Endodermal cell (in vitro differentiated cells): ENCODE results near the gene DEGS2. TPM values are rescaled to one million over a fixed set of nuclear protein-coding genes. Genes with fewer than 3 reads are reported as not detected.

ENCODE experiments used
- DNase-seq: peaks from one replicate; pipeline ENCODE4 v3.0.0-alpha.2; 2017
- H3K27ac ChIP-seq: 2 replicates; pipeline ENCODE4 v1.5.1; 2013; ENCODE audit warnings: mild to moderate bottlenecking, low read depth, low read length, moderate library complexity
- H3K27me3 ChIP-seq: 2 replicates; pipeline ENCODE4 v1.6.1; 2013; ENCODE audit warnings: mild to moderate bottlenecking, low read length, moderate library complexity; ENCODE audit not compliant: insufficient read depth, control insufficient read depth, poor library complexity, severe bottlenecking
- H3K36me3 ChIP-seq: 2 replicates; pipeline ENCODE4 v1.7.0; 2013; ENCODE audit warnings: mild to moderate bottlenecking, low read length, moderate library complexity; ENCODE audit not compliant: control insufficient read depth, insufficient read depth
- H3K4me1 ChIP-seq: one replicate; pipeline ENCODE4 v1.7.0; 2013; ENCODE audit warnings: low read length; ENCODE audit not compliant: control insufficient read depth, insufficient read depth
- H3K4me3 ChIP-seq: 2 replicates; pipeline ENCODE4 v1.5.1; 2013; ENCODE audit warnings: mild to moderate bottlenecking, low read length, moderate library complexity
- H3K9ac ChIP-seq: 2 replicates; pipeline ENCODE4 v1.6.1; 2013; ENCODE audit warnings: mild to moderate bottlenecking, low read length, moderate library complexity; ENCODE audit not compliant: poor library complexity, severe bottlenecking; ENCODE audit errors: extremely low read depth
- H3K9me3 ChIP-seq: 2 replicates; pipeline ENCODE4 v1.6.1; 2013; ENCODE audit warnings: mild to moderate bottlenecking, low read length, moderate library complexity; ENCODE audit not compliant: control insufficient read depth
- H3K27ac Mint-ChIP-seq: 2 replicates; pipeline ENCODE4 v1.8.0; 2020; ENCODE audit warnings: mixed read lengths
- H3K27me3 Mint-ChIP-seq: 2 replicates; pipeline ENCODE4 v1.8.0; 2021; ENCODE audit warnings: mild to moderate bottlenecking, mixed read lengths; ENCODE audit not compliant: insufficient read depth
- H3K36me3 Mint-ChIP-seq: 2 replicates; pipeline ENCODE4 v1.8.0; 2020; ENCODE audit warnings: low read depth, mixed read lengths
- H3K4me1 Mint-ChIP-seq: 2 replicates; pipeline ENCODE4 v1.8.0; 2020; ENCODE audit warnings: mixed read lengths
- H3K4me3 Mint-ChIP-seq: 2 replicates; pipeline ENCODE4 v1.8.0; 2020; ENCODE audit warnings: mild to moderate bottlenecking, moderate library complexity, mixed read lengths
- H3K9me3 Mint-ChIP-seq: 2 replicates; pipeline ENCODE4 v1.8.0; 2020; ENCODE audit warnings: mild to moderate bottlenecking, mixed read lengths
- CTCF ChIP-seq: fragments of 200-600 bp; sonication (generic); conservative IDR thresholded peaks from 2 replicates; pipeline ENCODE4 v1.5.0; 2021; ENCODE audit warnings: antibody characterized with exemption, mild to moderate bottlenecking
- WGBS, 2 experiments: methylation state at CpG; one replicate each; pipeline versions ENCODE4 v1.1.5 to v1.1.7; 2013; ENCODE audit warnings: missing lambda C conversion rate in 2 of 2, mixed read lengths in 1 of 2; ENCODE audit not compliant: insufficient coverage in 1 of 2, insufficient read length in 1 of 2; 5-methylcytosine and 5-hydroxymethylcytosine counted together
- total RNA-seq, 2 donors: library from RNA; stranded (reverse); fragmentation: NEBNext Ultra II Directional in 1 of 2; extraction: Animal tissue kit (Norgen Biotek cat#: 25700) in 1 of 2; gene quantifications; 2 replicates in 1 of 2; 3 replicates in 1 of 2; pipeline ENCODE4 v1.2.1, GENCODE V29; 2021

DEGS2 gene
- total RNA-seq, 2 donors from 2014 or later = 0.18 to 0.24 TPM

GRCh38 chr14:100165376-100165775 lies 5.9 kb upstream of the DEGS2 start:
- no peaks in the 10 kb centered on the region for H3K36me3 Mint-ChIP-seq
- peak; percentile 84 for DNase-seq

GRCh38 chr14:100160534-100160916 lies 1.1 kb upstream of the DEGS2 start:
- peaks cover 67% of the 10 kb centered on the region for H3K27me3 ChIP-seq
- 90 to 91% methylated on average over 6 to 7 of the region's 7 CpGs for WGBS, 2 experiments
- peaks cover 82% of the 10 kb centered on the region for H3K27me3 Mint-ChIP-seq

More at GRCh38 chr14:100165376-100165775, 5.9 kb upstream of the DEGS2 start:
- WGBS, 2 experiments = 83 to 91% methylated on average over 20 to 27 of the region's 27 CpGs
- no peaks in the 10 kb centered on the region for H3K36me3 ChIP-seq
- no peak overlapping the region for H3K9ac ChIP-seq
- H3K4me1 Mint-ChIP-seq = no peaks in the 10 kb centered on the region
- no peaks in the 10 kb centered on the region for H3K9me3 ChIP-seq
- H3K27me3 ChIP-seq = peaks cover 21% of the 10 kb centered on the region
- H3K4me1 ChIP-seq = no peaks in the 10 kb centered on the region
- H3K27ac ChIP-seq = no peak overlapping the region
- no peak overlapping the region for H3K4me3 ChIP-seq
- peak; percentile 25 for TF ChIP-seq CTCF
- H3K4me3 Mint-ChIP-seq = no peak overlapping the region
- H3K9me3 Mint-ChIP-seq = no peaks in the 10 kb centered on the region
- H3K27ac Mint-ChIP-seq = no peak overlapping the region
- peaks cover 47% of the 10 kb centered on the region for H3K27me3 Mint-ChIP-seq

GRCh38 chr14:100159865-100160533 lies 554 bp upstream of the DEGS2 start:
- H3K4me1 ChIP-seq = no peaks in the 10 kb centered on the region
- H3K9me3 Mint-ChIP-seq = peaks cover 1% of the 10 kb centered on the region
- DNase-seq = no peak
- 10 to 17% methylated on average over 20 to 39 of the region's 39 CpGs for WGBS, 2 experiments
- H3K27me3 Mint-ChIP-seq = peaks cover 82% of the 10 kb centered on the region
- H3K36me3 ChIP-seq = no peaks in the 10 kb centered on the region
- no peak for TF ChIP-seq CTCF
- no peak overlapping the region for H3K27ac ChIP-seq
- H3K4me3 ChIP-seq = peak overlapping the region; percentile 23
- no peaks in the 10 kb centered on the region for H3K9me3 ChIP-seq
- H3K4me1 Mint-ChIP-seq = peaks cover 6% of the 10 kb centered on the region
- peak overlapping the region; percentile 37 for H3K4me3 Mint-ChIP-seq
- peaks cover under 1% of the 10 kb centered on the region for H3K36me3 Mint-ChIP-seq
- no peak overlapping the region for H3K27ac Mint-ChIP-seq
- H3K27me3 ChIP-seq = peaks cover 67% of the 10 kb centered on the region
- H3K9ac ChIP-seq = no peak overlapping the region

More at GRCh38 chr14:100160534-100160916, 1.1 kb upstream of the DEGS2 start:
- H3K9ac ChIP-seq = no peak overlapping the region
- H3K36me3 Mint-ChIP-seq = no peaks in the 10 kb centered on the region
- H3K4me3 ChIP-seq = no peak overlapping the region
- H3K27ac Mint-ChIP-seq = no peak overlapping the region
- no peak for TF ChIP-seq CTCF
- peak overlapping the region; percentile 37 for H3K4me3 Mint-ChIP-seq
- peaks cover 2% of the 10 kb centered on the region for H3K4me1 Mint-ChIP-seq
- no peak overlapping the region for H3K27ac ChIP-seq
- H3K9me3 ChIP-seq = no peaks in the 10 kb centered on the region
- H3K4me1 ChIP-seq = no peaks in the 10 kb centered on the region
- H3K36me3 ChIP-seq = no peaks in the 10 kb centered on the region
- H3K9me3 Mint-ChIP-seq = no peaks in the 10 kb centered on the region
- DNase-seq = no peak
